Fibroblast of gingiva (primary cell): ENCODE measurements around the gene EIF3L.

ENCODE experiments used
- DNase-seq: peaks from one replicate; pipeline ENCODE4 v3.0.0-alpha.2; 2011; ENCODE audit warnings: low read depth

Gene EIF3L

DNA sequence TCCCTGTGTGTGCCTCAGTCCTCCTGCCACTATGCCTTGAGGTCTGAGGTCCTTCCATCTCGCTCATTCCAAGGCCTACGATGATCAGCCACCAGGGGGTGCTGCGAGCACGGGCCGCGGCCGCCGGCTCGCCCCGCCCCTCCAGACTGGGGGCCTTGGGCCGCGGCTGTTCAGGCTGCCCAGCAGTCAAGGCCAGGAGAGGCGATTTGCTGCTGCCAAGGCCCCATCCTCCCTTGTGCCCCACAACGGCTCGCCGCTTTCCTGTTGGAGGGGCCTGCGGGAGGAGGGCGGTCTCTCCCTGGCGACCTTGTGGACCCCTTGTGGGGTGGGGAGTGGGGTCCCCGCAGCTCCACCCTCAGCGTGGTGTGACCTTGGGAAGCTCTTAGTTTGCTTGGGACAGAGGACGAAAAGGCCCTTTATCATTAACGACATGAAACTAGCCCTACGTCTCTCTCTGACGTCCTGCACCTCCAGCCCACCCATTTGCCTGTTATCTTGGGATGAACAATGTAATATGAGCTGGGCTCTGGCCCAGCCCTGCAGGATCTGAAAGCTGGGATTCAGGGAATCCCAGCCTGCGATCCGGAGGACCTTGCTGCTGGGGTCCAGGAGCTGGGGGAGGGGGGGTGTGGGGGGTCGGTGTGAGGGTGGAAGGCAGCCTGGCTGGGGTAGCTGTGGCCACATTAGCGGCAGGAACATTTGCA is 31.4 kb upstream of the EIF3L start:
- peak; percentile 70 for DNase-seq

DNA sequence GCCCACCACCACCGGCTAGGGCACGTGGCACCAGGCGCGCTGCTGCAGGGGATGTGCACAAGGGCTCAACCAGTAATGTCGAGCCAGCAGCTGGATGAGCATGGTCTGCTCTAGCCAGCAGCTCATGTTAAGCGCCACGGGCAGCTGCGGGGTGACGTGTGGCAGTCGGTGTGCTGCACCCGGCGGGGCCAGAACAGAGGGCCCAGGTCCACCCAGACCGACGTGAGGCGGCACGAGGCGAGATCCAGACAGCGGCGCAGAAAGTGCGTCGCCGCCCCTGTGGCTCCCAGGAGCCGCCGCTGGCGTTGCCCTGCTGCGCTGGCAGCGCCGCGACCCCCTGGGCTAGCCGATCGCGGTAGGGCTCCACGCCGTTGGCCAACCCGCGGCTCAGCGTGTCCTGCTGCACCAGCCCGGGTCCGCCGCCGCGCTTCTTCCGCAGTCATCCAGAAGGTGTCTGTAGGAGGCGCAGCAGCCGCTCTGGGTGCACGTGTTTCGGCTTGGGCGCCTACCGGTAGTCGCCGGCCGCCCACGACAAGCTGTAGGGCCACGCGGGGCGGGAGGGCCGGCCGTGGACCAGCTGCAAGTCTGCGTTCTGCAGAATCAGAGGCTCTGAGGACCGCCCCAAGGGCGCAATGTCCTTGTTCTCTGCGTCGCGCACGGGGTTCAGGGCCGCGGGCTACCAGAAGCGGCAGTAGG is 30.7 kb upstream of the EIF3L start:
- peak; percentile 46 for DNase-seq

DNA sequence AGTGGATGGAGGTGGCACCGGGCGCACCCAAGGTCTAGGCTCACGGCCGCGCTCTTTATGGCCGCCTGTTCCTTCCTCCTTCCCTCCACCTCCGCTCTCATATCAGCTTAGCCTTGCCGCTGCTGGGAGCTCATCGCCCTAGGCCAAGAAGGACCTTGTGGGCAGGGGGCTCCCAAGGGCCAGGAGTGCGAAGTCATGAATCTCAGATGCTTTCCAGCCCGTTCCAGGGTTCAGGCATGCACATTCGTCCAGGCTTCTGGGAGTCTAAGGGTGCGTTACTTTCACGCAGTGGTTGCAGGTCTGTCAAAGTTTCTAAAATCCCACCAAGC is 30.1 kb upstream of the EIF3L start:
- DNase-seq, result no peak

DNA sequence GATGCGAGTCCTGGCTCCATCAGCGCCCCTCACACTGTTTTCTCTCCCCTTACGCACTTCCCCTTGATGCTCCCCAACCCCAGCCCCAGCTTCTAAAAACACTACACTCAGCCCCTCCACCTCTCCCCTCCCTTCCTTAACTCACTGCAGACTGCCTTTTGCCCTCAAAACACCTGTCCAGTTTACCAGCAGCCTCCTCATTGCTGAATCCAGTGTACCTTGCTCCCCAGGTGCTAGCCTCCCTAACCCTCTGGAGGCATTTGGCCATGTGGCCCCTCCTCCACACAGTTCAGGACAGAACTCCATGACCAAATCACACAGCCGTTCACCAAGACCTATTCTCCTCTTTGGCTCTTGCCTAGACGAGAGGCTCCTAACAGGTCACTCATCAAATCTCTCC is 28.9 kb upstream of the EIF3L start:
- no peak for DNase-seq

DNA sequence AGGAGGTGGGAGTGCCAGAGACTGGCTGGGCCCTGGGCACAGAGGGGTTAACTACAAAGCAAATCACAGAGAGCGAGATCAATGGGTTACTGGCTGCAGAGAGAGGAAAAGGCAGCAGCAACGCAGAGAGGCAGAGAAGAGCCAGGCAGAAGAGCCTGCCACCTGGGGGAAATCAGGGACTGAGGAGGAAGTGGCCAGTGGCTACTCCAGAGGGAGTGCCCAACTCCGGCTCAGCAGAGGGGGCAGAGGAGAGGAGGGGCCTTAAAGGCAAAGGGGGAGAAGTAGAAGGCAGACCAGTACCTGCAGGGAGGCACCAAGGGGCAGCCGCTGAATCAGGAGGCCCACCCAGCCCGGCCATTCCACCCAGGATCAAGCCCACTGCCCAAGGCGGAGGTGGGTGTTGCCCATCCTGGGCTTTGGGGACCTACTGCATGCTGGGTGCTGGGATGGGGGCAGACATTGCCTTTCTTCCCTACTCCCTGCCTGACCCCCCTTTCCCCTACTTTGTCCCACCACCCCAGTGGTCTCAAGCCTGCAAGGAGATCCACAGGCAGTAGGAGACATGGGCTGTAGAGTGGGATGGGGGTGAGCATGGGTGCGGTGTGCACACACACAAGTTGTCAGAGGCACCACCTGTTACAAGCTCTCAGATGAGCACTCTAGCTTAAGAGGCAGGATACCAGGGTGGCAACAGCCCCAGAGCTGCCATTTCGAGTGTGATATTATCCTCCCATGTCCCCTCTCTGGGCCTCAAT is 27.0 kb upstream of the EIF3L start:
- no peak for DNase-seq

DNA sequence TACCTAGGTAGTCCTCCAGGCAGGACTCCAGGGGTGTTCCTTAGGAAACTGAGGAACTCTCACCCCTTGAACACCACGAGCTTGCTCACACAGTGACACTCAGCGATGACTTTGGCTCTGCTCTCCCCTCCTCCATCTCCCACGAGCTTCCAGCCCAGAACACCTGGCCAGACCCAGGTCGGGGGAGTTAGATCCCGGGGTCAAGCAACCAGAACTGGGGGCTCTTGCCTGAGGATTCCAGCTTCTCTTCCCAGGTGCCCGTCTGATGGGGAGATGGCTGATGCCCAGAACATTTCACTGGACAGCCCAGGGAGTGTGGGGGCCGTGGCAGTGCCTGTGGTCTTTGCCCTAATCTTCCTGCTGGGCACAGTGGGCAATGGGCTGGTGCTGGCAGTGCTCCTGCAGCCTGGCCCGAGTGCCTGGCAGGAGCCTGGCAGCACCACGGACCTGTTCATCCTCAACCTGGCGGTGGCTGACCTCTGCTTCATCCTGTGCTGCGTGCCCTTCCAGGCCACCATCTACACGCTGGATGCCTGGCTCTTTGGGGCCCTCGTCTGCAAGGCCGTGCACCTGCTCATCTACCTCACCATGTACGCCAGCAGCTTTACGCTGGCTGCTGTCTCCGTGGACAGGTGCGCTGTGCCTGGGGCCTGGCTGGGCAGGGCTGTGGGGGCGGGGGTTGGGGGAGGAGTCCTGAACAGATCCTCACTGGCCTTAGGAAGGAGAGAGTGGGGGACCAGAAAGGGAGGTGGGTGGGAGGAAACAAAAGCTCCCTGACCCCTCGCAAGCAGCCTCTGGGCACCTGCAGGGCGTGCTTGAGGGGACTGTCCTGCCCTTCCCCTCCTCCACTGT is 25.9 kb upstream of the EIF3L start, which contains the start of gene GALR3:
Gene GALR3 (plus strand): TSS at position 249 of the 852 bp plus-strand sequence. CDS start 25 bp downstream, at position 274.
- no peak for DNase-seq

DNA sequence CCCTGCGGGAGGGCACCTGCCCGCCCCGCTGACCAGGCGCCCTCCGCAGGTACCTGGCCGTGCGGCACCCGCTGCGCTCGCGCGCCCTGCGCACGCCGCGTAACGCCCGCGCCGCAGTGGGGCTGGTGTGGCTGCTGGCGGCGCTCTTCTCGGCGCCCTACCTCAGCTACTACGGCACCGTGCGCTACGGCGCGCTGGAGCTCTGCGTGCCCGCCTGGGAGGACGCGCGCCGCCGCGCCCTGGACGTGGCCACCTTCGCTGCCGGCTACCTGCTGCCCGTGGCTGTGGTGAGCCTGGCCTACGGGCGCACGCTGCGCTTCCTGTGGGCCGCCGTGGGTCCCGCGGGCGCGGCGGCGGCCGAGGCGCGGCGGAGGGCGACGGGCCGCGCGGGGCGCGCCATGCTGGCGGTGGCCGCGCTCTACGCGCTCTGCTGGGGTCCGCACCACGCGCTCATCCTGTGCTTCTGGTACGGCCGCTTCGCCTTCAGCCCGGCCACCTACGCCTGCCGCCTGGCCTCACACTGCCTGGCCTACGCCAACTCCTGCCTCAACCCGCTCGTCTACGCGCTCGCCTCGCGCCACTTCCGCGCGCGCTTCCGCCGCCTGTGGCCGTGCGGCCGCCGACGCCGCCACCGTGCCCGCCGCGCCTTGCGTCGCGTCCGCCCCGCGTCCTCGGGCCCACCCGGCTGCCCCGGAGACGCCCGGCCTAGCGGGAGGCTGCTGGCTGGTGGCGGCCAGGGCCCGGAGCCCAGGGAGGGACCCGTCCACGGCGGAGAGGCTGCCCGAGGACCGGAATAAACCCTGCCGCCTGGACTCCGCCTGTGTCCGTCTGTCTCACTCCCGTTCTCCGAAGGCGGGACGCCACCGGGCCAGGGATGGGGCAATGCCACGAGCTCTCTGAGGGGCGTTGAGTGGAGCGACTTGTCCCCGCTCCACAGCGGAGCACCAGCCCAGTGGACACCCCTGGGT is 24.3 kb upstream of the EIF3L start:
- no peak for DNase-seq

DNA sequence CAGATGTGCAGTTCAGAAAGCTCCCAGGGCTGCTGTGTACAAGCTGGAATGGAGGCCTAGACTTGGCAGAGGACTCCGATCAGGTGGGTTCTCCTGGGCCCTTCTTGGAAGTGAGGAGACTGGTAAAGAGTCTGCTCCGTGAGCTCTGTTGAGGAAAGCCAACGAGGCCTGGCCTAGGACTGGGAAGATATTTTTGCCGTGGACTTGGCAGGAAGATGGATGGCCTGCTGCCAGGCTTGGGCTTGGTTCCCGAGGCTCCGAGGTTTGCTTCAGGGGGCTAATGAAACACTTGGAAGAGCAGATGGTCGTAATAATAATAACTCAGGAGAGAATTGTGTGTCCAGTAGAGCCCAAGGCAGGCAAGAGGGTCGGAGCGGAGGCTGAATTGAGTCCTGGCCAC is 22.2 kb upstream of the EIF3L start:
- DNase-seq, result no peak

DNA sequence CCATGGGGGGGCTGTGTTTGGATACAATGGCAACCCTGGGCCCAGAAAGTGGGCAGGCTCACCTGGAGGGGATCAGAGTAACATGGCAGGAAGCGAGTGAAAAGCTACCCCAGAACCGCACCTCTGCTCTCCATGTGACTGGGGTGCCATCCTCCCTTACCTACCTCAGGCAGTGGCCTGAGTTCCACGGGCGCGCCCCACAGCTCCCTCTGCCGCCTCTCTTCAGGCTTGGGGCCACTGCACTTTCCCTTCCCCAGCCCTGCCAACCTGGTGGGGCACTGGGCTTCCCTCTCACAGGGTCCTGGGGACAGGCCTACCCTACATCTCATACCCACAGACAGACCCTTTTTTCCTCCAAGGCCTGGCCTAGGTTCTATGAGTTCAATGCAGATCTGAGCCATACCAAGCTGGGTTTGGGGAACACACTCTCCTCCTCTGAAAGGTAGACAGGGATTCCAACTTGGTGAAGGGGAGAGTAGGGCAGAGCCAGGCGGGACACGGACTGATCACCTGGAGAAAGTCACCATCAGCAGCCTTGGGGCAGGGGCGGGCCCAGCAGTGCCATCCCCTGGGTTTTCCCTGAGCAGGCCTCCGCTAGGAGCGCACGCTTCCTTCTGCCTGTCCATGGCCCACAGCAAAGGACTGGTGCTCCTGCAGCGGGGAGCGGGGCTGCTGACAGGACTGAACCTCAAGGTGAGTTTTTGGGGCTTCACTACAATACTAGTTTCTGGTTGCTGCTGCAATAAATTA is 19.0 kb upstream of the EIF3L start:
- DNase-seq, result no peak

DNA sequence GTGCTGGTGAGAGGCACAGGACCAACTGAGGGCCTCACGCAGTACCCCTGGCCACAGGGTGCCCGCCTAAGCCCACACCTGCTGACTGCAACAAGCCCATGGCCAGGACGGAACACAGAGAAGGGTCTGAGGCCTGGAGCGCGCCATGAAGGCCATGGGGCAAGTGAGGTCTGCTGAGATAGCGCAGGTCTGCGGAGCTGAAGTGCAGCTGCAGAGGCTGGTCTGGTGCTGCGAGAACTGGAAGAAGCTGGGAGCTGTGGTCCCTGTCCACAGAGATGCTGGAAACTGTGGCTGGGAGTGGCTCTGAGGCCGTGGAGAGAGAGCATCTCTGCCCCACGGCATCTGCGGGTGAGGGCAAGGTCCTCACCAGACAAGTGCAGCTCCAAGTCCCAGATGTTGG is 17.7 kb upstream of the EIF3L start:
- no peak for DNase-seq

DNA sequence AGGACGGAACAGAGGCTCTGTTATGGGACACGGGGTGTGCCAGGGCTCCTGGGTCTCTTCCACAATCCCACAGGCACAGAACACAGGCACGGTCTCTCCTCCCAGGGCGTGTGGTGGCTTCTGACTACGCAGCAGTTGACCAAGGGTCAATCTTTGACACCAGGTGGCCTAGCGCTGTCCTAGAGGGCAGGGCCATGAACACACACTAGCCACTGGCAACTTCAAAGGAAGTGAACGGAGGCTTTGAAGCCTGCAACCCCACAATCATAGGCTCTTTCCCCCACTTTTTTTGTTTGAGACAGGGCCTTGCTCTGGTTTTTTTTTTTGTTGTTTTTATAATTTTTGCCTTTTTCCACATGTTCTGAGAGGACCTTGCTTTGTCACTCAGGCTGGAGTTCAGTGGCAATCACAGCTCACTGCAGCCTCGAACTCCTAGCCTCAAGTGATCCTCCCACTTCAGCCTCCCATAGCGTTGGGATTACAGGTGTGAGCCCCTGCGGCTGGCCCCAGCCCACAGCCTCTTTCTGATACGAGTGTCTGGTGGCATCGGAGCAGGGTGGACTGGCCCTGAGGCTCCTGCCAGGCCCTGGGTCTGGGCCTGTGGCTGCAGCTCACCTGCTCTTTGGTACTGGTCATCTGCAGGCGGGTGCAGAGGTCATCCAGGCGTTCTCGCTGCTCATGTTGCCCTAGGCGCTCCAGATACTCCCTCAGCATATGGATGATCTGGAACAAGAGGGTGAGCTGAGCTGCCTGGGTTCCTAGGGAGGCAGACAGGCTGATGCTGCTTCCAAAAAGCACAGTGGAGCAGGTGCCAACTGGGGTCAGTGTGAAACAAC is 17.0 kb upstream of the EIF3L start:
- DNase-seq, result no peak

DNA sequence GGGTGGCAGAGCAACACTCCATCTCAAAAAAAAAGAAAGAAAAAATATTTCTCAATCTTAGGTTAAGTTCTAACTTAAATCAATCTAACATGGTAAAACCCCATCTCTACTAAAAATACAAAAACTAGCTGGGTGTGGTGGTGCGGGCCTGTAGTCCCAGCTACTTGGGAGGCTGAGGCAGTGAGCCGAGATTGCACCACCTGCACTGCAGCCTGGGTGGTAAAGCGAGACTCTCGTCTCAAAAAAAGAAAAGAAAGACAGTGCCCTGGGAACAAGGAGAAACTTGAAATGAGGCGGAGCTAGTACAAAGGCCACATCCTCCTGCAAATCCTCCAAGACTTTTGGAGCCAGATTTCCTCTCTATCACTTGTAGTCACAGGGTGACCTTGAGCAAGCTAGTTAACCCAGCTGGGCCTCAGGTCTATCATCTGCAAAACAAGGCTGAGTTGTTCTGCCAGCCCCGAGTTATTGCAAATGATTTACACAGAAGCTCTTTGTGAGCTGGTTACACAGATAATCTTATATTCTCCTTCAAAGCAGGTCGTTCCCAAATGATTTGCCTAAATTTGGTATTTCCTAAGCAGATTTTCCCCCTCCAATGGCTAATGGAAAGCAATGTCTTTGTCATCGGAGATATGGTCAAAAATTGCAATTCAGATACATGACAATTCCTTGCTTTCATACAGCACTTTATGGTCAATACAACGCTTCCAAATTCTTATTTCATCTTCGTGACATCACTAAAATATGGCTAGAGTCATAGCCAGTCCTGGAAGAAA is 7.0 kb upstream of the EIF3L start:
- no peak for DNase-seq

DNA sequence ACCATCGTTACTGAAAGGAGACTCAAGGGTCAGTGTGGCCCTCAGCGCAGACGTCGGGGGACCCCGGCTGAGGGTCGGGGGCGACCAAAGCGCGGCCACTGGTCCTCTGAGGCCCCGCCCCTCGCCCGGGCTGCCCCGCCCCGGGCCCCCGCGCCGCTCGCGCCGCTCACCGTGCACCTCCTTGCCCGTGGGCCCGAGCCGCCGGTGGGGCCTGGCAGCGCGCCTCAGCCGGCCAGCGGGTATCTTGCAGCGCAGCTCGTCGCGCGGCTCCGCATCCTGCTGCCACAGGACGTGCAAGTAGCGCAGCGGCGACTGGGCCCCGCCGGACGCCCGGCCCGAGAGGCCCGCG is 5.5 kb upstream of the EIF3L start:
- DNase-seq, result no peak

DNA sequence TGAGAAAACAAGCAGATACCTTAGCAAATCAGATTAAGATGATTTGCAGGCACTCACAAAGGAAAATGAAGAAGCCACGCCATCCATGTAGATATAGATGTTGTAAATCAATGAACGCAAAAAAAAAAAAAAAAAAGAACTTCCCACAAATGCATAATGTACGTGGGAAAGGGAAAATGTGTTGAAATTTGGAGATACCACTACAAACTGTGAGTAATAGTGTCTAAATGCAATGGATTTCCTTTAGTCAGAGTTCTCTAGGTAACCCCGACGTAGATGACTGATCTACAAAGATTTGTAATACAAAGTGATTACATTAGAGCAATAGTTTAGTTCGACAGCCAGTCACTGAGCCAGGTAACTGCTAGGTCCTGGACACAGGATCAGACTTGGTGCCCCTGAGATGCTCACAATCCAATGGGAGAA is 4.3 kb upstream of the EIF3L start:
- DNase-seq, result no peak

DNA sequence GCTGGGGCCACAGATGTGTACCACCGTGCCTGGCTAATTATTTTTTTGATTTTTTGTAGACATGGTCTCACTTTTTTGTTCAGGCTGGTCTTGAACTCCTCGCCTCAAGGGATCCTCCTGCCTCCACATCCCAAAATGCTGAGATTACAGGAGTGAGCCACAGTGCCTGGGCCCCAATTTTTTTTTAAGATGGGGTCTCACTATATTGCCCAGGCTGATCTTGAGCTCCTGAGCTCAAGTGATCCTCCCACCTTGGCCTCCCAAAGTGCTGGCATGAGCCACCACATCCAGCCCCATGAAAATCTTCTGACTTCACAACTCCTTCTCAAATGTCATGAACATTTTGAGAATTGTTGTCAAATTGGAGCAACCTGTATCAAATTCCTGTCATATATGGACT is 2.8 kb upstream of the EIF3L start:
- no peak for DNase-seq

DNA sequence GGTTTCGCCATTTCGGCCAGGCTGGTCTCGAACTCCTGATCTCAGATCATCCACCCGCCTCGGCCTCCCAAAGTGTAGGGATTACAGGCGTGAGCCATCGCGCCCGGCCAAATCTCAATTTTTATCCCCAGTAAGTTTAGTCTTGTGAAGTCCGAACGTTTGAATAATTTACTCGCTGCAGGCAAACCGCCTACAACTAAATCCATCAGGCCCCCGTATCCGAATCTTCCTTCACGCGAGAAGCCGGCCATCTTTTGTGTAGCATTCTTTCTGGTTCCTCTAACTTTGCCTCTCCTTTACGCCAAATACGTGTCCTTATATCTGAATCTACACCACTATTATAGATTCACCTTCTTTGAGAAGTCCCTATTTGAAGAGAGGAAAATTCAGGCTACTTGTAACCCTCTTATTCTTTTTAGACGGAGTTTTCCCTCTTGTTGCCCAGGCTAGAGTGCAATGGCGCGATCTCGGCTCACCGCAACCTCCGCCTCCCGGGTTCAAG is 581 bp upstream of the EIF3L start:
- DNase-seq, result peak; percentile 38

DNA sequence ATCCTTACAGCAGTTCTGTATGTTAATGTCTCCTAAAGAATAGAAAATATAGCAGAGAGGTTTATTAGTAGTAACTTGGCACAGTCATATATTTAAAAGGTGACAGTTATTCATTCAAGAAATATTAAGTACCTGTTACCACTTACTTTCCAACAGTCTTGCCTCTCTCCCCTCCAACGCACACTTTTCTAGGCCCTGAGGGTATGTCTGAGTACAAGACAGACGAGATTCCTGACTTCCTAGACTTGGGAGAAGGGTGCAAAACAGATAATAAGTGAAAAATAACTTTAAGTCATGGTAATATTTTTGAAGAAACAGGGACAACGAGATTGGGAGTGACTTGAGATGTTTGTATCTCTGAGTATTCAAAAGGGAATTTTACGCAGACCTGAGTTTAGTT is 1.6 kb downstream of the EIF3L start:
- DNase-seq, result no peak

DNA sequence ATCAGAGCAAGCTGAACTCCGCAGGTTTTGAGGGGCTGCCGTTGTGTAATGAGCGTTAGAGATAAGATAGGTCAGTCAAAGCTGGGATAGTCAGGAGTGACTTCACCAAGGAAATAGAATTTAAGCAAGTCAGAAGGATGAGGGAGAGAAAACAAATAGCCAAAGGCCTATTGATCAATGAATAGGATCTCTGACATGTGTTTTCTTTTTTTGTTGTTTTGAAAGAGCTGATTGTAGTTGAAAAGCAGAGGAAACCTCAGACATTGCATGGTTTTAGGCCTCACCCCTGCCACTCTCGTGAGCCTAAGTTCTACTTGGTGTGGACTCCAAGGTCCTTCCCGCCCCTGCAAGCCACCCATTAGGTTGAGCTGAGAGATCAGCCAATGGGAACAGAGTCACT is 3.2 kb downstream of the EIF3L start:
- no peak for DNase-seq

DNA sequence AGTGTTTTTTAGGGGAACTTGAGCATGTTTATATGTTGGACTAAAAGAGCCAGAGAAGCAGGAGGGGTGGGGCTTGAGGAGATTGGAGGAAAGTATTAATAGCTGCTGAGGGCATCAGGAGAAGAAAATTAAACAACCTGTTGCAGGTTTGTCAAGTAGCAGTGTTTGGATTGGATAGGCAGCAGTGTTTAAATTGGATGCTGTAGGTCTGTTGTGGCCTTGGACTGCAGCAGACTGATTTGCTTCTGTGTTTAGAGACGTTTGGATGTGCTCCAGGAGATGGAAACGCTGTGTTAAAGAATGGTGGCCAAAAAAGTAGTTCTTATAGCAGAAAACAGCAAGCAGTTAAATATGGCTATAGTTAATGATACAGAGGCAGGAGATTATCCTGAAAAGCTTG is 5.7 kb downstream of the EIF3L start:
- no peak for DNase-seq
